ENCODE measurements around the gene GSTT4.
"Not testable (repeated sequence)": the region's sequence is repeated elsewhere in the genome, so short reads cannot be mapped to it uniquely, and the experiment has no call there.

Gene GSTT4

DNA sequence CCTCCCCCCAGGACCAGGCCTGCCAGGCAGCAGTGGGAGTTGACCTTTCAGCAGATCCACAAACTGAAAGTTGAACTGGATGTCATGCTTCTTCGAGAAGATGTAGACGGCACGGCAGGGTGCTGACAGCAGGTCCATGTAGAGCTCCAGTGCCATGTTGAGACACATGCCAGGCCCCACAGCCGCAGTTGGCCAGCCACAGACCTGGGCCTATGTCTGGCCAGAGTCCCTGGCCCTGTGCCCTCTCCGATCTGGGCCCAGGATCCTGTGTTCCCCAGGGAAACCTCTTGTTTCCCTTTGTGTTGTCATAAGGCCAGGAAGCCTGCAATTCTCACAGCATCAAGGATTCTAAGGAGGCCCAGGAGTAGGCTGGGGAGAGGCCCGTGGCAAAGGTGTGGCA, at the start of gene GSTT4:
GSTT4 (minus strand) TSS at position 253 of the 400 bp plus-strand sequence; CDS start at position 156, 97 bp downstream.
- DNase-seq (ENCODE audit: low read depth in 2 of 2), result no peak

DNA sequence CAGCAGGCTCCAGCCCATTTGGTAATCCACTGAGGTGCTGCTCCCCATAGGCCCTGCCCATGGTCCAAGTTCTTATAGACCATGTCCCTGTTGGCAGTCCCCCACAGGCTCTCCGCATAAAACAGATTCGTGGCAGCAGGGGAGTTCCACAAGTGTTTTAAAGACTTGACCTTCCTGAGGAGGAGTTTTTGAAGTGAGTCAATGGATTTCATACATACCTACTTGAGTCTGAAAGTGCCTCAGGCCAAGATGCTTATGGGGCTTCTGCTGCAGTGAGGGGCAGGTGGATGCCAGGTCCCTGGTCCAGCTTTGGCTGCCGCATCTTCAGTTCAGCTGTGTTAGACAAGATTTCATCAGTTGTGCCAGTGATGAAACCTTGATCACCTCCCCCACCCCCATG, 49.1 kb upstream of the GSTT4 start:
- no peak for DNase-seq (ENCODE audit: low read depth in 2 of 2)

DNA sequence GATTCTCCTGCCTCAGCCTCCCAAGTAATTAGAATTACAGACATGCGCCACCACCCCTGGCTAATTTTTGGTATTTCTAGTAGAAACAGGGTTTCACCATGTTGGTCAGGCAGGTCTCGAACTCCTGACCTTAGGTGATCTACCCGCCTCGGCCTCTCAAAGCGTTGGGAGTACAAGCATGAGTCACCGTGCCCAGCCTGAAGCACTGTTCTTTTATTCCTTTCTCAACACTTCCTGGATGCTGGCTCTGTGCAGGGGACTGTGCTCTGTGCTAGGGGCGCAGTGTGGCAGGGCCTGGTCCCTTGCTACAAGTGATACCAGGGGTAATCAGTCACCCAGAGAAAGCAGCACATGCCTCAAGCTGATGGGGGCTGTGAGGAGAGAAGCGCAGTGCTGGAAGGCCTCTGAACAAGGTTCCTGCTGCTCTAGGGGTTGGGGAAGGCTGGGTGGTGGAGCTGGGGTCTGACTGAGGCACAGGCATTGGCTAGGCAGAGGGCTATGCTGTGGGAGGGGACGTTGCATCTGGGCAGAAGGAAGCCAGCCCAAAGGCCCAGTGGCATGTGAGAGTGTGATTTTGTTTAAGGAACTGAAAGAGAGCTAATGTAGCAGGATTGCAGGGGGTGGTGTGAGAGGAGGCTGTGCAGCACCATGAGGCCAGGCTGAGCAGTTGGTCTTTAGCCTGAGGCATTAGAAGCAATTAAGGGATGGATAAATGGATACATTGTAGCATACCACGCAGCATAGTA, 48.4 kb upstream of the GSTT4 start:
- no peak for DNase-seq (ENCODE audit: low read depth in 2 of 2)

DNA sequence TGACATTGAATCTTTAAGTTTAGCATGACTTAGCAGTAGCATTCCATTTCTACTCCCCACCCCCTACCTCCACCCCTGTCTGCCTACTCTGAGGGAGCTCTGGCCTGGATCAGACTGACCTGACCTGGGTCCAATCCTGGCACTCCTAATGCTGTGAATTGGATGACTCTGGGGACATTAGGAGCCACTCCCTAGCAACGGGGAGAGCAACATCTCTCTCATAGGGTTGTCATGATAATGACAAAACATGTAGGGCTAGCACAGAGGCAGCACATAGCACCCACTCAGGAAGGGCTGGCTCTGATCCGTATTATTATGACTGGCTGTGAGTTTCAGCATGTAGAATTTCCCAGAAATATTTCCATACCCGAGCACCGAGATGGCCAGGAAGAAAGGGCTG, 46.3 kb upstream of the GSTT4 start:
- DNase-seq (ENCODE audit: low read depth in 2 of 2), result no peak

DNA sequence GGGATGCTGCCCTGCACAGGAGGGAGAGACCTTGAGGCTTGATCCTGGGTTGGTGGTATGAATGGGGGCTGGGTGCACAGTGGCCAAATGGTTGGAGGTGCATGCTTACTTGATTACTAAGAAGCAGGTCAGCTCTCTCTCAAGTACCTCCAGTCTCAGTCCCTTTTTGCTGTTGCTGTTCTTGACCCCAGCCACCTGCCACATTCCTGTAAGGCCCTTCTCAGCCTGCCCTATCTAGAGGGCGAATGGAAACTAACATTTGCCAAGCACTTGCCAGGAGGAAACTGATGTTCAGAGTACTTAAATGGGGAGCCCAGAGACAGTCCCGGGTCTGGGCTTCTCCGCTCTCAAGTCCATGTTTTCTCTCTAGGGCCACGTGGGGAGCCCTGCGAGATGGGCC, 45.8 kb upstream of the GSTT4 start:
- DNase-seq (ENCODE audit: low read depth in 2 of 2), result no peak

DNA sequence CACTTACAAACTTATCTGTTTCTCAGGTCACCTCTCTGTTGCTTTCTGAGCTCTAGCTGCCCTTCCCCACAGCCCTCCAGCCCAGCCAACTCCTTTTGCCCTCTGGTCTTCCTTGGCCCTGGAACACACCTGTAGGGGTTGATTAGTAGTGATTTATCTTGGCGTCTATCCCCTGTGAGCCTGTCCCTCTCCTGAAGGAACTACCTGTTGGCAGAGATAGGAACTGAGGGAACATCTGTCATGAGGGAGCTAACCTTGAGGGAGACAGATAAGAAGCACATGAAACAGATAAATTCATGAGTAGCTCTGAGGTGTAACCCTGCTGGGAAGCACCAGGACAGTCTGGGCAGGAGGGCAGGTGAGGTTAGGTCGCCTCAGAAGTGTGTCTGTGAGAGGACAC, 44.7 kb upstream of the GSTT4 start:
- DNase-seq (ENCODE audit: low read depth in 2 of 2), result no peak

DNA sequence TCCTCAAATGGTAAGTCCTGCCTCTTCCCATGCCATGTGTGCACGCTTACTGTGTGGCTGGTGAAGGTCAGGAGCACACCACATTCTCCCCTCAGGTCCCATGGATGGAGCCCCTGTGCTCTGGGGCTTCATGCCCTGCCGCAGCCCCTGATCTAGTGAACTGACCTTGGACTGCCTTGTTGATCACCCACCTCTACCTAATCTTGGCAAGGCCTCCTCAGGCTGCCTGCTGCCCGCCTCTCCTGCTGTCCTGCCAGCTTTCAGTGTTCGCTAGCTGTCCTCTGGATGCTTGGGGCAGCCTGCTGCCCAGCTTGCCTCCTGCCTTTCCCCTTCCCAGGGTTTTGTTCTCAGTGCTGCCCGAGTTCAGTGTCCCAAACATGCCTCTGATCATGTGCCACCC, 44.0 kb upstream of the GSTT4 start:
- no peak for DNase-seq (ENCODE audit: low read depth in 2 of 2)

DNA sequence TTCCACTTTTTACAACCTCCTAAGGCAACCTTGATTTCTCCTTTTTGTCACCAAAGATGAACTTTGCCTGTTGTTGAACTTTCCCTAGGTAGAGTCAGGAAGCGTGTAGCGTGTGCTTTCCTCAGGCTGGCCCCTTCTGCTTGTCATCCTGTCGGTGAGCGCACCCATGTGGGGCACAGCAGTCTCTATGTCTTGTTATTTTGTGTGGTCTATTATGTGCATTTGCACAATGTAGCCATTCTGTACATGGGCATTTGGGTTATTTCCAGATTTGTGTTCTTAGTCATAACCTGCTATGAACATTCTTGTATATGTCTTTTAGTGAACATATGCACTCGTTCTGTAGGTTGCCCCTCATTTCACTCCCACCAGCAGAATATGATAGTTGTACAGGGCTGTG, 40.8 kb upstream of the GSTT4 start:
- DNase-seq (ENCODE audit: low read depth in 2 of 2), result no peak

DNA sequence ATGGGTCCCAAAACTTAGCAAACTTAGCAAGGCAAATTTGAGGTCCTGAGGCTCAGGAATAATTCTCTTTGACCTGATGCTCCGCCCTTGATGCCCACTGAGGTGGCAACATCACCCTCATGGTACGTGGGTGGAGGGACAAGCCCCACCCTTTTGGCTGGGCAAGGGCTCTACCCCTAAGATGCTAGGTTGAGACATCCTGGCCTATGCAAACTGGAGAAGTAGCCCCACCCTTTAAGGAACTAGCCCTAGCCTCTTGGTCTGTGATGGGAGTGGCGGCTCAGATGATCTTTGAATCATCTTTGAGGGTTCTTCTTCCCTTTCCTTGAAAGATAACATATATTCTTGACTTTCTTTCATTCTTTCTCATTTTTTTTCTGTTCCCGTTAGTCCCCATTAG, 38.7 kb upstream of the GSTT4 start:
- DNase-seq (ENCODE audit: low read depth in 2 of 2), result no peak

DNA sequence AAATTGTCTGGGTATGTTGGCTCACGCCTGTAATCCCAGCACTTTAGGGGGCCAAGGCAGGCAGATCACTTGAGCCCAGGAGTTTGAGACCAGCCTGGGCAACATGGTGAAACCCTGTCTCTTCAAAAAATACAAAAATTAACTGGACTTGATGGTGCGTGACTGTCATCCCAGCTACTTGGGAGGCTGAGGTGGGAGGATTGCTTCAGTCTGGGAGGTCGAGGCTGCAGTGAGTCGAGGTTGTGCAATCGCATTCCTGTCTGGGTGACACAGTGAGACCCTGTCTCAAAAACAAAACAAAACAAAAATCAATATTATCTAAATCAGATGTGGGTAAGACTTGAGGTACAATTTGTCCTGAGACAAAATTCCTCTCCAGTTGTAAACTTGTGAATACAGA, 38.2 kb upstream of the GSTT4 start:
- not testable (repeated sequence) for DNase-seq (ENCODE audit: low read depth in 2 of 2)

DNA sequence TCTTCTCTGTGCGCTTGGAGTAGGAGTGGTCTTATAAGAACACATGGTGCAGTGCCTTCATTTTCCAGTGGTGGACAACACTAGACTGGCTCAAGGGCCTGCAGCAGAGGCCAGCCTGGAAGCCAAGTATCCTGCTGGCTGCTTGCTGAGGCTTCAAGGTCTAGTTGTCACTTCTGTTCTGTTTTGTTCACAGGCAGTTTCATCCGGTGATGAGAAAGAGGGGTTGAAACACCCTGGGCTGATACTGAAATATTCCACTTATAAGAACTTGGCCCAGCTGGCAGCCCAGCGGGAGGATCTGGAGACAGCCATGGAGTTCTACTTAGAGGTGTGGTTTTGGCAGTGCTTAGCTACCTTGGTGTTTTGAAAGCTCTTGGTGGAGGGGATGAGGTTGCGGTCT, 35.7 kb upstream of the GSTT4 start:
- no peak for DNase-seq (ENCODE audit: low read depth in 2 of 2)

DNA sequence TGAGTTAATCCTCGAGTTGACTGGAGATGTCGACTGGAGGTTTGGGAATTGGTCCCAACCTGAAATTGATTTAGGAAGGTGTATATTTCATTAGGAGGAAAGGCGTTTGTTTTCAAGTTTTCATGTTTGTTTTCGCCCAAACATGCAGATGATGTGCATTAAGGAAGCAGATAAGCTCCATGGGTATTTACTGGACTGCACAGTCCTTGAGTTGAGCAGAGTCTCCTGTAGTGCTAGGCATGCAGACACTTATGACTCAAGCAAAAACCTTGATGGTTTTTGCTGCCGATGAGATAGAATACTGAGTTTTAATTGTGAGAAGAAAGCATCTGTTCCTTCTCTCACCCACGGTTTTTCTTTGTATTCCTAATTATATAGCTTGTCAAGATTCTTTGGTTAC, 33.8 kb upstream of the GSTT4 start:
- no peak for DNase-seq (ENCODE audit: low read depth in 2 of 2)

DNA sequence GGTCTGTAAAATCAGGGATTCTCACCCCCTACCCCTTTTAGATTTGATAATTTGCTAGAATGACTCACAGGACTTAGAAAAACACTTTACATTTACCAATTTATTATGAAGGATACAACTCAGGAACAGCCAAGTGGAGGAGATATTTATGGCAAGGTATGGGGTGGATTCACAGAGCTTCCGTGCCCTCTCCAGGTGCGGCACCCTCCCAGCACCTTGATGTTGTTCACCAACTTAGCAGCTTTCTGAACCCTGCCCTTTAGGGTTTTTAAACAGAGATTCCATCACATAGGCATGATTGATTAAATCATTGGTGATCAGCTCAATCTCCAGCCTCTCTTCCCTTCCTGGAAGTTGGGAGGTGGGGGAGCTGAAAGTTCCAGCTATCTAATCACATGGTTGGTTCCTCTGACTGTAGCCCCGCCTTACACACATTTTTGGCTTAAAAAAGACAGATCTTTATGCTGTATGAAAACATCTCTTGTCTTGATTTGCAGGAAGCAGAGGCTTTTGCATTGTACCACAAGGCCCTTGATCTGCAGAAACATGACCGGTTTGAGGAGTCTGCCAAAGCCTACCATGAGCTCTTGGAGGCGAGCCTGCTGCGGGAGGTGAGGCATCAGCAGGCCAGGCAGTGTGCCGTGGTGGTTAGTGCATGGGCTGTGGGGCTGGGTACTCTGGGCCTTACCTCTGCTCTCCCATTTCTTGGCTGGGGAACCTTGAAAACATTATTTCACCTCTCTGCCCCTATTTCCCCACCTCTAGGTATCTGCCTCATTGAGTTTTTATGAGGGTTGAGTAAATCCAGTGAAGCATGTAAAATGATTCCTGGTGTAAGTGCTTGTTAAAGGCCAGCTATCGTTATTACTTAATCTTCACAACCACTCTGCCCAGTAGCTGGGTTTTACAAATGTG, 32.9 kb upstream of the GSTT4 start:
- no peak for DNase-seq (ENCODE audit: low read depth in 2 of 2)

DNA sequence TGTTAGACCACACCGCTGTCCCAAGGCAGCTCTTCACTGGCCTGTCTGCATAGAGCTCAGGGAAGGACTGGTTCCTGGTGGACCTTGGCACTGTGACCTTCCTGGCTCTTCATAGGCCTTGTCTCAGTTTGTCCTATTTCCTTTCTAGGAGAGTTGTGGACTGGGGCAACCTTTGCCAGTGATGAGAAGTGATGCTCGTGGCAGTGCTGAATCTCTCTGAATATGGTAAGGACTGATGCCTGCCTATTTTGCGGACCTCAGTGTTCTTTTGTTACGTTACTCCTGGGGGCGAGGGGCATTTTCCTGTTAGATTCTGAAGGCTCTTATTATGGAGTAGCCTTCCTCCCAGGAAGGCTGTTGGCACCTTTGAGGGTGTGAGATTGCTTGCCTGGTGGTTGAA, 30.0 kb upstream of the GSTT4 start:
- no peak for DNase-seq (ENCODE audit: low read depth in 2 of 2)

DNA sequence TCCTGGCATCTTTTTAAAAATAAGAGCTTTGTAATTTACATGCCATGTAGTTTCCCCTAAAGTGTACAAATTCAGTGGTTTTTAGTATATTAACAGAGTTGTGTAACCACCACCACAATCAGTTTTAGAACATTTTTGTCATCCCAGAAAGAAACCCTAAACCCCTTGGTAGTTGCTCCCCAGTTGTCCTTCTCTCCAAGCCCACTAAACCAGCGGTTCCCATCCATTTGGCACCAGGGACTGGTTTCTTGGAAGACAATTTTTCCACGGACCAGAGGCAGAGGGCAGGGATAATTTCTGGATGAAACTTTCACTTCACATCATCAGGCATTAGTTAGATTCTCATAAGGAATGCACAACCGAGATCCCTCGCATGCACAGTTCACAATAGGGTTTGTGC, 28.5 kb upstream of the GSTT4 start:
- DNase-seq (ENCODE audit: low read depth in 2 of 2), result no peak

DNA sequence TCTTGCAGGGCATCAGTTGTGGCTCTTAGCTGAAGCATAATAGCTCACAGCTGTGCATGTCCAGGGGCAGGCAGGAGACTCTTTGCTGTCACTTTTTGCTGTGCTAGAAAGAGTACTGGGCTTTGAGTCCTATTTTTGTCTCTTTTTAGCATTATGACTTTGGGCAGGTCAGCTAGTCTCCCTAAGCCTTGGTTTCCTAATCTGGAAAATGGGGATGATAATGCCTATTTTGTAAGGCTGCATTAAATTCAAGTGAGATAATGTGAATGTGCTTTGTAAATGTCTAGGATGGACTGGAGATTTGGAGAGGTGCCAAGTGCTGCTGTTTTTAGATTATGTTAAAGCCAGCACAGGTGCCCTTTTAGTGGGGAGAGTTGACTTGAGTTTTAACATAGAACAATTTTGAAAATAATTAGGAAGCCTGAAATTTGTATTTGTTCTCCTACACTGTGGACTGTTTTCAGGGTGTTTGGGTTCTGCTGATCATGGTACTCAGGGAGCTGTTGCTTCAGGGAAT, 25.0 kb upstream of the GSTT4 start:
- no peak for DNase-seq (ENCODE audit: low read depth in 2 of 2)

DNA sequence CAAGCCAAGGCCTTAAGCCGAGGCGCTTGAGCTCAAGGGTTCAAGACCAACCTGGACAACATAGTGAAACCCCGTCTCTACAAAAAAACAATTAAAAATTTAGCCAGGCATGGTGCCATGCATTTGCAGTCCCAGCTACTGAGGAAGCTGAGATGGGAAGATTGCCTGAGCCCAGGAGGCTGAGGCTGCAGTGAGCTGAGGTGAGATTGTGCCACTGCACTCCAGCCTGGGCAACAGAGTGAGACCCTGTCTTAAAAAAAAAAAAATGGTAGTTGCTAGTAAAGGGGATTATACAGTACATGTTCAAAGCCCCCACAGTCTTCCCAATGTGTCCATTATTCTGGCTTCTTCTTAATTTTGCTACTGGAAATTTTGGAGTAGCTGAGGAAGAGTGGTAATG, 24.1 kb upstream of the GSTT4 start:
- DNase-seq (ENCODE audit: low read depth in 2 of 2), result no peak

DNA sequence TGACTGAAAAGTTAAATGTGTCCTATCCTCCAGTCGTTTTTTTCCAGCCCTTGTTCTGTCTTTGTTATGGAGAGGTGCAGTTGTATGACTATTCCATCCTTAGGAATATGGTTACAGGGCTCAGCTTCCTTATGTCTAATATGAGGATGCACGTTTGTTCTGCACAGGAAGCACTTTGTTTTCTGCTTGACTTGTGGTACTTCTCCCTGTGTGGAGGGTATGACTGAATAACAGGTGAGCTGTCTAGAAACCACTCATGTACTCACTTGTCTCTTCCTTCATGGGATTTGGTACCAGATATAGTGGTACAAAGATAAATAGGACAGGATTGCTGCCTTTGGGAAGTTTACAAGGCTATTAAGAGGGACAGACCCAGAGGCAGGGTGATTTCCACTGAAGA, 23.3 kb upstream of the GSTT4 start:
- DNase-seq (ENCODE audit: low read depth in 2 of 2), result no peak

DNA sequence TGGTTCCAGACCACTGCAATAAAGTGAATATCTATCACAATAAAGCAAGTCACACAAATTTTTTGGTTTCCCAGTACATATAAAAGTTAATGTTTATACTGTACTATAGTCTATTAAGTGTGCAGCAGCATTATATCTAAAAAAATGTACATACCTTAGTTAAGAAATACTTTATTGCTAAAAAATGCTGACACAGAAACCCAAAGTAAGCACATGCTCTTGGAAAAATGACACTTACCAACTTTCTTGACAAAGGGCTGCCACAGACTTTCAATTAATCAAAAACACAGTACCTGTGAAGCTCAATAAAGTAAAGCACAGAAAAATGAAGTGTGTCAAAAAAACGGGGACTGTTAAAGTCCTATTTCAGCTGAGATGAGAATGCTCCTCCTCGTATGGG, 22.7 kb upstream of the GSTT4 start:
- no peak for DNase-seq (ENCODE audit: low read depth in 2 of 2)

DNA sequence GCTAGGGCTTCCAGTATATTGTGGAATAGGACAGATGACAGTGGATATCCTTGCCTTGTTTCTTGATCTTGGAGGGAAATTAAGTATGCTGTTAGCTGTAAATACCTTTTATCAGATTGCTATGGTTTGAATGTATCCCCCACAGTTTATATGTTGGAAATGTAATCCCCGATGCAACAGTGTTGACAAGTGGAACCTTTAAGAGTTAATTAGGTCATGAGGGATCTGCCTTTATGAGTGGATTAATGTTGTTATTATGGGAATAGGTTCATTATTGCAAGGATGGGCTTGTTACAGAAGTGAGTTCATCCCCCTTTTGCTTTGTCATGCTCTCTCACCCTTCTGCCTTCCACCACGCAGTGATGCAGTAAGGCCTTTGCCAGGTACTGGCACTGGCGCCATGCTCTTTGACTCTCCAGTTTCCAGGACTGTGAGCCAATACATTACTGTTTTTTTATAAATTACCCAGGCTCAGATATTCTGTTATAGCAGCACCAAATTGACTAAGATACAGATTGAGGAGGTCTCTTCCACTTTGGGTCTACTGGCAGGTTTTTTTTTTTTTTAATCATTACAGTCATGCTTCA, 22.2 kb upstream of the GSTT4 start:
- DNase-seq (ENCODE audit: low read depth in 2 of 2), result no peak

DNA sequence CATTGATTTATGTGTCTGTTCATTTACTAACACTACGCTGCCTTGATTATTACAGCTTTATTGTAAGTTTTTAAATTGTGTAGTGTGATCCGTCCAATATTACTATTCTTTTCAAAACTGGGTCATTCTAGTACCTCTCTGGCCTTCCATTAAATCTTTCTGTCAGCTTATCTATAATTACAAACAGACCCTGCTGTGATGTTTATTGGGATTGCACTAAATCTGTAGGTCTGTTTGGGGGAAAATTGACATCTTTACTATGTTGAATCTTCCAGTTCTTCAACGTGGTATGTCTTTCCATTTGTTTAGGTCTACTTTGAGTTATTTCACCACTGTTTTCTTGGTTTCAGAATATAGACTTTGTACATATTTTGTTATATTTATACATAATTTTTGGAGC, 21.5 kb upstream of the GSTT4 start:
- no peak for DNase-seq (ENCODE audit: low read depth in 2 of 2)

DNA sequence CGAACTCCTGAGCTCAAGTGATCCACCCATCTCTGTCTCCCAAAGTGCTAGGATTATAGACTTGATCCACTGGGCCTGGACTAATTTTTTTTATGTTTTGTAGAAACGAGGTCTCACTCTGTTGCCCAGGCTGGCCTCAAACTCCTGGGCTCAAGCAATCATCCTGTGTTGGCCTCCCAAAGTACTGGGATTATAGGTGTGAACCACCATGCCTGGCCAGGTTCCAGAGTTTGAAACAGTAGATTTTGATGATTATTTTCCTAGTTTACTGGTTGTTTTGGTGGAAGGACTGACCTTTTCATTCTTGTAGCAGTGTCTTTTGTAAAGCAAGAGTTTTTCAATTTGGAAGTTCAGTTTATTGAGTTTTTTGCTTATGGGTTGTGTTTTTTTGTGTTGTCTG, 20.8 kb upstream of the GSTT4 start:
- no peak for DNase-seq (ENCODE audit: low read depth in 2 of 2)

DNA sequence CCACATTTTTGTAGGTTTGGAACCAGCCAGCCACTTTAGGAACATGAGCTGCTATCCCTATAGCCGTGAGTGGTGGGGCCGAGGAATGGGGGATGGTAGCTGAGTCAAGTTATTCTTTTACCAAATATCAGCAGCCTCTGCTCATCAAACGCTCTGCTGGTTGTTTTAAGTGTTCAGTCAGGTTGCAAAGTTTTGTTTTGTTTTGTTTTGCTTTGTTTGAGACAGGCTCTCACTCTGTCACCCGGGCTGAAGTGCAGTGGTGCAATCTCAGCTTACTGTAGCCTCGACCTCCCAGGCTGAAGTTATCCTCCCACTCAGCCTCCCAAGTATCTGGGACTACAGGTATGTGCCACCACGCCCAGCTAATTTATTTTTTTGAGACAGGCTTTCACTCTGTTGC, 20.2 kb upstream of the GSTT4 start:
- no peak for DNase-seq (ENCODE audit: low read depth in 2 of 2)

Measured in stimulated activated CD4-positive, alpha-beta T cell treated with anti-CD3 and anti-CD28 coated beads, Interleukin-1b, Interleukin-23, amount 100 ng/mL, for 4 hours (primary cell).